ENCODE measurements around the gene ROBO1. TPM values are rescaled to one million over a fixed set of nuclear protein-coding genes. Genes with fewer than 3 reads are reported as not detected.

ROBO1 gene
- total RNA-seq, 4 donors from 2014 or later, result 12.3 to 112 (median 27.1) TPM

GRCh38 chr3:79257791-79258190 is 510.0 kb downstream of the ROBO1 start:
- Histone ChIP-seq H3K36me3 (no peaks in the 10 kb centered on the region), H3K9me3 (no peaks in the 10 kb centered on the region), H3K27me3 (no peaks in the 10 kb centered on the region), H3K27ac (no peak overlapping the region), H3K4me1 (no peaks in the 10 kb centered on the region), H3K4me3 (no peak overlapping the region)
- TF ChIP-seq POLR2A (IDR thresholded peaks at IDR 0.05), result no peak
- TF ChIP-seq CTCF (IDR thresholded peaks at IDR 0.05), result no peak
- intact Hi-C loops (cut with DNase I; ENCODE audit: low total_unique reads), result no loop called here
- no peak for DNase-seq

- Histone ChIP-seq H3K36me3 (no peaks in the 10 kb centered on the region), H3K27ac (no peak overlapping the region), H3K27me3 (no peaks in the 10 kb centered on the region), H3K4me3 (no peak overlapping the region), H3K9me3 (no peaks in the 10 kb centered on the region), H3K4me1 (no peaks in the 10 kb centered on the region)
- TF ChIP-seq CTCF (IDR thresholded peaks at IDR 0.05), result no peak
- no peak for TF ChIP-seq POLR2A (IDR thresholded peaks at IDR 0.05)
- intact Hi-C loops (cut with DNase I; ENCODE audit: low total_unique reads), result no loop called here
- no peak for DNase-seq
Observed at GRCh38 chr3:79255702-79256101, 512.1 kb downstream of the ROBO1 start.

- no peak for DNase-seq
- H3K9me3 ChIP-seq, result no peaks in the 10 kb centered on the region
Observed at GRCh38 chr3:79255292-79255691, 512.5 kb downstream of the ROBO1 start.

GRCh38 chr3:79253704-79254103 is 514.1 kb downstream of the ROBO1 start:
- Histone ChIP-seq H3K4me3 (no peak overlapping the region), H3K4me1 (no peaks in the 10 kb centered on the region), H3K27ac (no peak overlapping the region), H3K9me3 (no peaks in the 10 kb centered on the region), H3K27me3 (no peaks in the 10 kb centered on the region), H3K36me3 (no peaks in the 10 kb centered on the region)
- DNase-seq, result no peak
- TF ChIP-seq CTCF (IDR thresholded peaks at IDR 0.05), result no peak
- TF ChIP-seq POLR2A (IDR thresholded peaks at IDR 0.05), result no peak
- intact Hi-C loops (cut with DNase I; ENCODE audit: low total_unique reads), result no loop called here

More at GRCh38 chr3:79255292-79255691, 512.5 kb downstream of the ROBO1 start:
- H3K4me3 ChIP-seq, result no peak overlapping the region
- H3K27me3 ChIP-seq, result no peaks in the 10 kb centered on the region
- H3K4me1 ChIP-seq, result no peaks in the 10 kb centered on the region
- intact Hi-C loops (cut with DNase I; ENCODE audit: low total_unique reads), result no loop called here
- no peak overlapping the region for H3K27ac ChIP-seq
- H3K36me3 ChIP-seq, result no peaks in the 10 kb centered on the region
- TF ChIP-seq CTCF (IDR thresholded peaks at IDR 0.05) (no peak), POLR2A (IDR thresholded peaks at IDR 0.05) (no peak)

GRCh38 chr3:79253271-79253670 is 514.5 kb downstream of the ROBO1 start:
- H3K36me3 ChIP-seq, result no peaks in the 10 kb centered on the region
- no peak overlapping the region for H3K27ac ChIP-seq
- H3K27me3 ChIP-seq, result no peaks in the 10 kb centered on the region
- H3K4me1 ChIP-seq, result no peaks in the 10 kb centered on the region
- TF ChIP-seq POLR2A (IDR thresholded peaks at IDR 0.05), result no peak
- no peak for TF ChIP-seq CTCF (IDR thresholded peaks at IDR 0.05)
- H3K9me3 ChIP-seq, result no peaks in the 10 kb centered on the region
- no peak for DNase-seq
- H3K4me3 ChIP-seq, result no peak overlapping the region
- intact Hi-C loops (cut with DNase I; ENCODE audit: low total_unique reads), result no loop called here
